ENCODE data around the gene CASK.

GRCh38 chrX:41890026-41890423 lies 33.3 kb downstream of the CASK start:
- TF ChIP-seq, protein P1, sequence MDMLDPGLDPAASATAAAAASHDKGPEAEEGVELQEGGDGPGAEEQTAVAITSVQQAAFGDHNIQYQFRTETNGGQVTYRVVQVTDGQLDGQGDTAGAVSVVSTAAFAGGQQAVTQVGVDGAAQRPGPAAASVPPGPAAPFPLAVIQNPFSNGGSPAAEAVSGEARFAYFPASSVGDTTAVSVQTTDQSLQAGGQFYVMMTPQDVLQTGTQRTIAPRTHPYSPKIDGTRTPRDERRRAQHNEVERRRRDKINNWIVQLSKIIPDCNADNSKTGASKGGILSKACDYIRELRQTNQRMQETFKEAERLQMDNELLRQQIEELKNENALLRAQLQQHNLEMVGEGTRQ (CRISPR knock-in tag; IDR thresholded peaks at IDR 0.05): no peak
- TF ChIP-seq, protein P2, sequence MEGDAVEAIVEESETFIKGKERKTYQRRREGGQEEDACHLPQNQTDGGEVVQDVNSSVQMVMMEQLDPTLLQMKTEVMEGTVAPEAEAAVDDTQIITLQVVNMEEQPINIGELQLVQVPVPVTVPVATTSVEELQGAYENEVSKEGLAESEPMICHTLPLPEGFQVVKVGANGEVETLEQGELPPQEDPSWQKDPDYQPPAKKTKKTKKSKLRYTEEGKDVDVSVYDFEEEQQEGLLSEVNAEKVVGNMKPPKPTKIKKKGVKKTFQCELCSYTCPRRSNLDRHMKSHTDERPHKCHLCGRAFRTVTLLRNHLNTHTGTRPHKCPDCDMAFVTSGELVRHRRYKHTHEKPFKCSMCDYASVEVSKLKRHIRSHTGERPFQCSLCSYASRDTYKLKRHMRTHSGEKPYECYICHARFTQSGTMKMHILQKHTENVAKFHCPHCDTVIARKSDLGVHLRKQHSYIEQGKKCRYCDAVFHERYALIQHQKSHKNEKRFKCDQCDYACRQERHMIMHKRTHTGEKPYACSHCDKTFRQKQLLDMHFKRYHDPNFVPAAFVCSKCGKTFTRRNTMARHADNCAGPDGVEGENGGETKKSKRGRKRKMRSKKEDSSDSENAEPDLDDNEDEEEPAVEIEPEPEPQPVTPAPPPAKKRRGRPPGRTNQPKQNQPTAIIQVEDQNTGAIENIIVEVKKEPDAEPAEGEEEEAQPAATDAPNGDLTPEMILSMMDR (IDR thresholded peaks at IDR 0.05): no peak
- TF ChIP-seq MYBL2 (CRISPR knock-in tag; IDR thresholded peaks at IDR 0.05): no peak
- no peak for TF ChIP-seq NFYB (CRISPR knock-in tag; conservative IDR thresholded peaks at IDR 0.05; ENCODE audit: low read depth)
- no peak for TF ChIP-seq ELF4 (CRISPR knock-in tag; IDR thresholded peaks at IDR 0.05; ENCODE audit: low read depth)
- no peak for TF ChIP-seq ZNF121 (CRISPR knock-in tag; IDR thresholded peaks at IDR 0.05)
- no peak for TF ChIP-seq ZNF281 (CRISPR knock-in tag; IDR thresholded peaks at IDR 0.05)

All from WTC11 (cell line).